ENCODE measurements around the gene CAPS.

The CAPS gene

GRCh38 chr19:5922161-5922545 lies 8.1 kb downstream of the CAPS start:
- TF ChIP-seq CTCF (IDR thresholded peaks at IDR 0.05): no peak

GRCh38 chr19:5923356-5923755 lies 9.3 kb downstream of the CAPS start:
- no peak for TF ChIP-seq CTCF (IDR thresholded peaks at IDR 0.05)

GRCh38 chr19:5925830-5926427 lies 11.9 kb downstream of the CAPS start:
- no peak for TF ChIP-seq CTCF (IDR thresholded peaks at IDR 0.05)

GRCh38 chr19:5926641-5927440 lies 12.8 kb downstream of the CAPS start:
- TF ChIP-seq CTCF (IDR thresholded peaks at IDR 0.05): no peak

DNA sequence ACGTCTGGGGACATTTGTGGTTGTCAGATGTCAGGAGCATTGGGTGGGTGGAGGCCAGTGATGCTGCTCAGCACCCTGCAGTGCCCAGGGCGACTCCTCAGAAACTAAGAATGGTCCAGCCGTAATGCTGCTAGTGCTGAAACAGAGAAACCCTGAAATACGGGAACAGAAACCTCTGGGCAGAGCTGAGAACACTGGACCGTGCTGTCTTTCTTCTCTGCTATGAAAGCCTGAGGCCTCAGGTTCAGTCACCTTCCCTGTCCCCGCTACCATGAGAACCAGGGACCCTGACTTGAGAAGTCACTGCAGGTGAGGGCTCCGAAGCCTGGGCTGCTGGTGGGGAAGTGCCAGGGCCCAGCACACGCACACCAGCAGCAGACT lies 13.4 kb downstream of the CAPS start:
- no peak for TF ChIP-seq CTCF (IDR thresholded peaks at IDR 0.05)

GRCh38 chr19:5929179-5929578 lies 15.1 kb downstream of the CAPS start:
- no peak for TF ChIP-seq CTCF (IDR thresholded peaks at IDR 0.05)

GRCh38 chr19:5929625-5930024 lies 15.6 kb downstream of the CAPS start:
- no peak for TF ChIP-seq CTCF (IDR thresholded peaks at IDR 0.05)
